Activated T-cell treated with anti-CD3 and anti-CD28 coated beads, Interleukin-2, amount 50 U/mL, for 48 hours (primary cell): ENCODE measurements around the gene TMEM51.

Experiments
- DNase-seq, 2 experiments: peaks; one replicate each; pipeline ENCODE4 v3.0.0-alpha.2; 2020

TMEM51 gene

GRCh38 chr1:15201221-15201620 lies 47.7 kb downstream of the TMEM51 start:
- no peak for DNase-seq

GRCh38 chr1:15201849-15202551 lies 48.5 kb downstream of the TMEM51 start:
- no peak for DNase-seq

GRCh38 chr1:15204931-15205330 lies 51.4 kb downstream of the TMEM51 start:
- DNase-seq = no peak

- no peak for DNase-seq
These were observed 52.2 kb downstream of the TMEM51 start for GRCh38 chr1:15205586-15206346.

- DNase-seq = no peak
These were observed 53.0 kb downstream of the TMEM51 start for GRCh38 chr1:15206418-15207030.

GRCh38 chr1:15207031-15207828 lies 53.7 kb downstream of the TMEM51 start:
- no peak for DNase-seq

GRCh38 chr1:15207829-15208429 lies 54.4 kb downstream of the TMEM51 start:
- DNase-seq = no peak

GRCh38 chr1:15210651-15211375 lies 57.3 kb downstream of the TMEM51 start:
- no peak for DNase-seq

GRCh38 chr1:15211424-15211823 lies 57.9 kb downstream of the TMEM51 start:
- DNase-seq = no peak

GRCh38 chr1:15212216-15212953 lies 58.8 kb downstream of the TMEM51 start:
- DNase-seq = no peak

- DNase-seq = no peak
These were observed 59.4 kb downstream of the TMEM51 start for GRCh38 chr1:15212954-15213291.

GRCh38 chr1:15213341-15213821 lies 59.8 kb downstream of the TMEM51 start:
- DNase-seq = no peak

GRCh38 chr1:15214527-15214926 lies 61.0 kb downstream of the TMEM51 start:
- no peak for DNase-seq

- no peak for DNase-seq
These were observed 61.6 kb downstream of the TMEM51 start for GRCh38 chr1:15215116-15215515.

GRCh38 chr1:15217654-15218053 lies 64.1 kb downstream of the TMEM51 start:
- no peak for DNase-seq

- DNase-seq = no peak
These were observed 65.0 kb downstream of the TMEM51 start for GRCh38 chr1:15218287-15219279.

GRCh38 chr1:15219280-15220023 lies 65.9 kb downstream of the TMEM51 start:
- no peak for DNase-seq

GRCh38 chr1:15220024-15220392 lies 66.5 kb downstream of the TMEM51 start:
- DNase-seq = no peak

- DNase-seq = no peak
These were observed 67.4 kb downstream of the TMEM51 start for GRCh38 chr1:15220825-15221431.
